ENCODE measurements around the gene TMEM123. TPM values are rescaled to one million over a fixed set of nuclear protein-coding genes. Genes with fewer than 3 reads are reported as not detected.

TMEM123 gene
- total and polyA plus RNA-seq, 2 of the 4 experiments (the other 2 are of a cell fraction): 96.9 to 127 TPM

- no peak overlapping the region for H2BK15ac ChIP-seq (ENCODE audit: low read depth, low read length)
- dilution Hi-C loops (cut with HindIII; ENCODE audit: low sequenced_read_pairs, unreplicated experiment) (no loop called here), intact Hi-C loops (cut with micrococcal nuclease) (no loop called here), in situ Hi-C loops (cut with MboI; ENCODE audit: low sequenced_read_pairs) (no loop called here)
- WGBS, 2 experiments (ENCODE audit: extremely low coverage in 2 of 2, insufficient read length in 1 of 2): no CpG with 5 or more reads among the region's 1 CpG
- no peak overlapping the region for H2AK9ac ChIP-seq (replicated peaks; ENCODE audit: low read depth, low read length, poor library complexity)
- no peak overlapping the region for H3K18ac ChIP-seq (ENCODE audit: low read depth, low read length)
- H3K9me1 ChIP-seq (ENCODE audit: insufficient read depth, low read length): peaks cover 14% of the 10 kb centered on the region; the same call in 1 of the 2 replicates
- H2AK5ac ChIP-seq (ENCODE audit: low read depth, low read length): no peak overlapping the region
- H3K27me3 ChIP-seq (ENCODE audit: control insufficient read depth, insufficient read depth, low read length): no peaks in the 10 kb centered on the region
- no peak overlapping the region for H2BK5ac ChIP-seq (ENCODE audit: low read depth, low read length, poor library complexity, severe bottlenecking)
- H2AFZ ChIP-seq (replicated peaks; ENCODE audit: low read length, poor library complexity): no peak overlapping the region
- POLR2A ChIA-PET (ENCODE audit: unreplicated experiment): no interaction called here
- ATAC-seq (ENCODE audit: low read depth) (no peak), DNase-seq (no peak)
- no peak overlapping the region for H2BK20ac ChIP-seq (ENCODE audit: low read depth, low read length)
- no peaks in the 10 kb centered on the region for H3K9me3 ChIP-seq (ENCODE audit: control insufficient read depth, insufficient read depth, low read length)
- H3K36me3 ChIP-seq (ENCODE audit: control insufficient read depth, insufficient read depth, low read length): no peaks in the 10 kb centered on the region
- BruUV-seq (replicated peaks): no TSS peak
- H3K4me3 ChIP-seq (ENCODE audit: insufficient read depth, low read depth, low read length): no peak overlapping the region
- no peak for TF ChIP-seq RFX5 (IDR thresholded peaks at IDR 0.05; ENCODE audit: low read depth, low read length)
- TF ChIP-seq SMC3 (IDR thresholded peaks at IDR 0.05; ENCODE audit: low read depth, low read length): no peak
- no peak for TF ChIP-seq RCOR1 (IDR thresholded peaks at IDR 0.05; ENCODE audit: insufficient replicate concordance, low read length)
- no peak for TF ChIP-seq ELK1 (IDR thresholded peaks at IDR 0.05; ENCODE audit: borderline replicate concordance, low read depth, low read length)
- no peak for TF ChIP-seq POLR2A (IDR thresholded peaks at IDR 0.05; ENCODE audit: low read depth, low read length)
- no peak for TF ChIP-seq MXI1 (IDR thresholded peaks at IDR 0.05; ENCODE audit: borderline replicate concordance, low read depth, low read length)
- no peak for TF ChIP-seq MAZ (IDR thresholded peaks at IDR 0.05; ENCODE audit: borderline replicate concordance, low read depth, low read length)
- no peak for TF ChIP-seq FOS (IDR thresholded peaks at IDR 0.05; ENCODE audit: low read depth, low read length)
- no peak for TF ChIP-seq RAD21 (IDR thresholded peaks at IDR 0.05; ENCODE audit: low read length)
- TF ChIP-seq NFE2L2 (IDR thresholded peaks at IDR 0.05; ENCODE audit: low read depth, low read length): no peak
- TF ChIP-seq MAFK (IDR thresholded peaks at IDR 0.05; ENCODE audit: low read depth, low read length): no peak
- no peak for TF ChIP-seq CTCF (conservative IDR thresholded peaks at IDR 0.05; ENCODE audit: low read depth, low read length)
- TF ChIP-seq USF2 (IDR thresholded peaks at IDR 0.05; ENCODE audit: low read depth, low read length): no peak
- TF ChIP-seq BHLHE40 (IDR thresholded peaks at IDR 0.05; ENCODE audit: low read depth, low read length): no peak
- no peak for TF ChIP-seq CHD1 (IDR thresholded peaks at IDR 0.05; ENCODE audit: low read depth, low read length)
- TF ChIP-seq CEBPB (IDR thresholded peaks at IDR 0.05; ENCODE audit: low read depth, low read length): no peak
- H3K79me1 ChIP-seq (ENCODE audit: low read depth in 1 of 2, low read length in 2 of 2): no peaks in the 10 kb centered on the region
- no peak overlapping the region for H4K5ac ChIP-seq (ENCODE audit: low read depth, low read length)
- no peak overlapping the region for H3K23ac ChIP-seq (ENCODE audit: low read depth, low read length)
- peaks cover 12% of the 10 kb centered on the region for H3K4me1 ChIP-seq (ENCODE audit: control insufficient read depth, insufficient read depth, low read length)
- H3K14ac ChIP-seq (replicated peaks; ENCODE audit: low read depth, low read length): no peak overlapping the region
- no peak overlapping the region for H3K27ac ChIP-seq (ENCODE audit: insufficient read depth, low read length)
- no peaks in the 10 kb centered on the region for H4K20me1 ChIP-seq (ENCODE audit: insufficient read depth, low read length)
- no peak overlapping the region for H4K8ac ChIP-seq (ENCODE audit: low read depth in 2 of 2, low read length in 2 of 2)
- no peak overlapping the region for H3K9ac ChIP-seq (ENCODE audit: low read depth, low read length)
- H3K4me2 ChIP-seq (ENCODE audit: low read depth, low read length): no peak overlapping the region
- H2BK120ac ChIP-seq (ENCODE audit: low read depth, low read length): no peak overlapping the region
- CTCF ChIA-PET: no interaction called here
- no peak overlapping the region for H3K56ac ChIP-seq (ENCODE audit: extremely low read depth, insufficient read depth, low read length)
- no peak overlapping the region for H3K4ac ChIP-seq (ENCODE audit: low read depth, low read length)
- H4K91ac ChIP-seq (ENCODE audit: insufficient read depth, low read depth, low read length): no peak overlapping the region
Measured at GRCh38 chr11:102465696-102466095, 13.1 kb upstream of the TMEM123 start.
